DND-41 (cell line): Measurements from ENCODE around the gene LMO4.

Source experiments
- ATAC-seq: fragments of 200-7000 bp; cut with Tn5 transposase; 3 replicates; pipeline ENCODE4 v1.9.1; 2021; ENCODE audit warnings: low read depth; ENCODE audit not compliant: insufficient read depth
- DNase-seq: peaks from one replicate; pipeline ENCODE4 v3.0.0-alpha.2; 2020
- H2AFZ ChIP-seq: 2 replicates; pipeline ENCODE4 v1.6.0; 2012; ENCODE audit warnings: low read depth, low read length
- H3K27ac ChIP-seq: 2 replicates; pipeline ENCODE4 v1.5.1; 2012; ENCODE audit warnings: low read length, inconsistent platforms
- H3K27me3 ChIP-seq: fragments of 200-600 bp; sonication (generic); 2 replicates; pipeline ENCODE4 v1.6.0; 2012; ENCODE audit warnings: low read length, mild to moderate bottlenecking, inconsistent platforms; ENCODE audit not compliant: insufficient read depth, poor library complexity
- H3K36me3 ChIP-seq: 2 replicates; pipeline ENCODE4 v1.5.1; 2012; ENCODE audit warnings: low read length, inconsistent platforms; ENCODE audit not compliant: insufficient read depth
- H3K4me1 ChIP-seq: 2 replicates; pipeline ENCODE4 v1.5.1; 2012; ENCODE audit warnings: mild to moderate bottlenecking, low read length; ENCODE audit not compliant: insufficient read depth
- H3K4me2 ChIP-seq: 2 replicates; pipeline ENCODE4 v1.6.0; 2012; ENCODE audit warnings: mild to moderate bottlenecking, moderate library complexity, low read length, inconsistent platforms; ENCODE audit not compliant: insufficient read depth
- H3K4me3 ChIP-seq, 2 experiments: fragments of 200-600 bp in 1 of 2; shearing (Covaris generic) in 1 of 2; 2 replicates each; pipeline ENCODE4 v1.5.1; 2012 to 2016; ENCODE audit warnings: inconsistent platforms in 2 of 2, low read length in 2 of 2, mild to moderate bottlenecking in 2 of 2, low read depth in 1 of 2, moderate library complexity in 1 of 2
- H3K79me2 ChIP-seq: 2 replicates; pipeline ENCODE4 v1.6.0; 2012; ENCODE audit warnings: low read length, inconsistent platforms; ENCODE audit not compliant: insufficient read depth
- H3K9ac ChIP-seq: 2 replicates; pipeline ENCODE4 v1.6.0; 2012; ENCODE audit warnings: low read depth, mild to moderate bottlenecking, inconsistent platforms, low read length, moderate library complexity
- H3K9me3 ChIP-seq: 2 replicates; pipeline ENCODE4 v1.5.1; 2012; ENCODE audit warnings: low read length, moderate library complexity, mild to moderate bottlenecking, inconsistent platforms; ENCODE audit not compliant: insufficient read depth, severe bottlenecking
- H4K20me1 ChIP-seq: 2 replicates; pipeline ENCODE4 v1.6.0; 2012; ENCODE audit warnings: low read length; ENCODE audit not compliant: insufficient read depth
- EZH2 ChIP-seq: IDR thresholded peaks from 3 replicates; pipeline ENCODE4 v1.6.1; 2012; ENCODE audit warnings: borderline replicate concordance, low read depth, mild to moderate bottlenecking, moderate library complexity, low read length, inconsistent platforms; ENCODE audit not compliant: severe bottlenecking
- TF ChIP-seq, protein P1 (sequence below): IDR thresholded peaks from 2 replicates; pipeline ENCODE4 v1.5.1; 2012; ENCODE audit warnings: borderline replicate concordance, low read length, moderate library complexity, mild to moderate bottlenecking; ENCODE audit not compliant: poor library complexity, severe bottlenecking; ENCODE audit errors: extremely low read depth

The LMO4 gene

DNA sequence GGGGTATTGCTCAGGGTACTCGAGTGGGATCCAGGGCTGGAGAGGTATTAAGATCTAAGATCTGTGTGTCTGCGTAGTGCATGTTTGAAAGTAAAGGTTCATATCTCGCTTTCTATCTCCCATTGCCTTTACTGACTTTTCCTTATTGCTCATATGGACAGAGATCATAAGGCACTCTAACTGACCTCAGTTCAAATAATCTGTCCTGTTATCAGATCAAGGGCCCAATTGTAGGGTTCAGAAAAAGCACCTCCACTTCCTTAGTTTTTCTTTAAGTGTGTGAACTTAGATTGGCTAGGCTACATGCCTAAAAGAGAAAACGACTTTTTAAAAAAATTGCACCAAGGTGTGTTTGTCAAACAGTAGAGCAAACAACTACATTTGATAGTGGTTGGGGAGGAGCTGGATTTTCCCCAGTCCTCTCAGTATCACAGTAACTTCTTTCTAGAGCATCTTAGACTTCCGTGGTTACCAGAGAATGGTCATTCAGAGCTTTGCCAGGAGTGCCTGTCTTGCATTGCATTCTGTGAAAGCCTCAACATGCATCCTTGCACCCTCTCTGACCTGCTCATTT is 57.6 kb downstream of the LMO4 start:
- no peaks in the 10 kb centered on the region for H4K20me1 ChIP-seq
- H3K4me2 ChIP-seq: no peak overlapping the region
- no peaks in the 10 kb centered on the region for H3K9me3 ChIP-seq
- no peak overlapping the region for H3K4me3 ChIP-seq
- no peaks in the 10 kb centered on the region for H3K36me3 ChIP-seq
- no peak for DNase-seq
- H3K9ac ChIP-seq: no peak overlapping the region
- no peak overlapping the region for H3K27ac ChIP-seq
- no peak overlapping the region for H2AFZ ChIP-seq
- H3K79me2 ChIP-seq: no peaks in the 10 kb centered on the region
- ATAC-seq: no peak
- no peaks in the 10 kb centered on the region for H3K27me3 ChIP-seq
- no peaks in the 10 kb centered on the region for H3K4me1 ChIP-seq
- TF ChIP-seq, protein P1, sequence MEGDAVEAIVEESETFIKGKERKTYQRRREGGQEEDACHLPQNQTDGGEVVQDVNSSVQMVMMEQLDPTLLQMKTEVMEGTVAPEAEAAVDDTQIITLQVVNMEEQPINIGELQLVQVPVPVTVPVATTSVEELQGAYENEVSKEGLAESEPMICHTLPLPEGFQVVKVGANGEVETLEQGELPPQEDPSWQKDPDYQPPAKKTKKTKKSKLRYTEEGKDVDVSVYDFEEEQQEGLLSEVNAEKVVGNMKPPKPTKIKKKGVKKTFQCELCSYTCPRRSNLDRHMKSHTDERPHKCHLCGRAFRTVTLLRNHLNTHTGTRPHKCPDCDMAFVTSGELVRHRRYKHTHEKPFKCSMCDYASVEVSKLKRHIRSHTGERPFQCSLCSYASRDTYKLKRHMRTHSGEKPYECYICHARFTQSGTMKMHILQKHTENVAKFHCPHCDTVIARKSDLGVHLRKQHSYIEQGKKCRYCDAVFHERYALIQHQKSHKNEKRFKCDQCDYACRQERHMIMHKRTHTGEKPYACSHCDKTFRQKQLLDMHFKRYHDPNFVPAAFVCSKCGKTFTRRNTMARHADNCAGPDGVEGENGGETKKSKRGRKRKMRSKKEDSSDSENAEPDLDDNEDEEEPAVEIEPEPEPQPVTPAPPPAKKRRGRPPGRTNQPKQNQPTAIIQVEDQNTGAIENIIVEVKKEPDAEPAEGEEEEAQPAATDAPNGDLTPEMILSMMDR: no peak
- TF ChIP-seq EZH2: no peak

DNA sequence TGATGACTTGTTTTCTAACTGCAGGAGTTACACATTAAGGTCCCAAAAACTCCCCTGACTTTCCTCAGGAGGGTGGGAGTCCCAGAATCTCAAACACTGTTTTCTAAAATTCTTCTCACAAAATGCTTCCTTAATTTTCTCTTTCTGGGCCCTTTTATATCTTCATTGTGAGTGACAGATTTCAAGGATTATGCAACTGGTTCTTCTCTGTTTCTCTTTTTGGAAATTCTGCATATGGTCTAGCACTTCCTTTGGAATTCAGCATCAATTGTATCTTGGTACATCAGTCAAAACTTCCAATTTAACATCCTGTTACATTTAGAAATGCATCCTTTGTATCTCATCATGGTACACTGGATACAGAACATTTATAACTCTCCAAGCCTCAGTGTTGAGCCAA is 59.7 kb downstream of the LMO4 start:
- Histone ChIP-seq H3K27ac (no peak overlapping the region), H3K9me3 (no peaks in the 10 kb centered on the region), H3K36me3 (no peaks in the 10 kb centered on the region), H3K79me2 (no peaks in the 10 kb centered on the region), H3K4me3 (no peak overlapping the region), H3K27me3 (no peaks in the 10 kb centered on the region), H2AFZ (no peak overlapping the region), H3K4me1 (no peaks in the 10 kb centered on the region), H4K20me1 (no peaks in the 10 kb centered on the region), H3K4me2 (no peak overlapping the region), H3K9ac (no peak overlapping the region)
- no peak for DNase-seq
- ATAC-seq: no peak
- TF ChIP-seq, protein P1: no peak
- TF ChIP-seq EZH2: no peak

DNA sequence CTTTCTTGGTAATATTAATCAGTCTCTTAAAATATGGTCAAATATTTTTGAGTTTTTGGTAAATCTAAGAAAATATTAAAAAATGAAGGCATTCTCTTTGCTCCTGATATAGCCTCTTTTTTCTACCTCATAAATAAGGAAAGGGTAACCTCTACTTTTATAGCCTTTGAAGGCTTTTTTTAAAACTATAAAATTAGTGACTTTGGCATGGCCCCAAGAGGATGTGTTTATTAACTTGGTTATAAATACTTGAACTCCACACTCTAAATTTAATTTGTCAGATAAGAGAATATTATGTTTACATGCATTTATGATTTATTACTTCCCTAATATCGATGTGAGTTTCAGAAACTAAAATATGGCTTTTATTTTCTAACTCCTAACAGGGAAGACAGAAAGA is 60.3 kb downstream of the LMO4 start:
- DNase-seq (no peak), ATAC-seq (no peak)
- no peaks in the 10 kb centered on the region for H3K36me3 ChIP-seq
- H3K9ac ChIP-seq: no peak overlapping the region
- no peaks in the 10 kb centered on the region for H3K27me3 ChIP-seq
- TF ChIP-seq EZH2: no peak
- TF ChIP-seq, protein P1: no peak
- no peaks in the 10 kb centered on the region for H3K4me1 ChIP-seq
- H3K9me3 ChIP-seq: no peaks in the 10 kb centered on the region
- no peak overlapping the region for H3K27ac ChIP-seq
- no peak overlapping the region for H3K4me3 ChIP-seq
- no peak overlapping the region for H2AFZ ChIP-seq
- no peaks in the 10 kb centered on the region for H3K79me2 ChIP-seq
- no peaks in the 10 kb centered on the region for H4K20me1 ChIP-seq
- no peak overlapping the region for H3K4me2 ChIP-seq

DNA sequence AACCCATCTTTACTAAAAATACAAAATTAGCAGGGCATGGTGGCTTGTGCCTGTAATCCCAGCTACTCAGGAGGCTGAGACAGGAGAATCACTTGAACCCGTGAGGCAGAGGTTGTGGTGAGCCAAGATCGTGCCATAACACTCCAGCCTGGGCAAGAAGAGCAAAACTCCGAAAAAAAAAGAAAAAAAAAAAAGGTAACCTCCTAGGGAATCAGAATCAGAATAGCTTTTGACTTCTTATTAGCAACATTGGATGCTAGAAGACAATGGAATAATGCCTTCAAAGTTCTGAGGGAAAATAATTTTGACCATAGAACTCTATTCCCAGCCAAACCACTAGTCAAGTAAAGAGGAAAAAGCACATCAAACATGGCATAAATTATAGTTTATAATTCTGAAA is 60.9 kb downstream of the LMO4 start:
- ATAC-seq (no peak), DNase-seq (no peak)
- H3K9me3 ChIP-seq: no peaks in the 10 kb centered on the region
- H3K36me3 ChIP-seq: no peaks in the 10 kb centered on the region
- no peaks in the 10 kb centered on the region for H4K20me1 ChIP-seq
- no peak overlapping the region for H3K4me3 ChIP-seq
- H3K4me2 ChIP-seq: no peak overlapping the region
- no peak overlapping the region for H3K9ac ChIP-seq
- H2AFZ ChIP-seq: no peak overlapping the region
- no peaks in the 10 kb centered on the region for H3K4me1 ChIP-seq
- H3K27me3 ChIP-seq: no peaks in the 10 kb centered on the region
- no peaks in the 10 kb centered on the region for H3K79me2 ChIP-seq
- TF ChIP-seq, protein P1: no peak
- TF ChIP-seq EZH2: no peak
- H3K27ac ChIP-seq: no peak overlapping the region
